Testis (tissue), 3 donors: ENCODE measurements around the gene DNASE2. TPM values are rescaled to one million over a fixed set of nuclear protein-coding genes. Genes with fewer than 3 reads are reported as not detected.
A peak's percentile ranks its signal among the peaks of the same experiment; 100 is the strongest.

Experiments used
- DNase-seq: peaks from one replicate; pipeline ENCODE4 v3.0.0-alpha.2; 2019
- H3K27ac ChIP-seq, 2 donors: fragments of 200-600 bp; sonication (generic); one replicate each; pipeline ENCODE4 v1.5.1; 2019
- H3K27me3 ChIP-seq: fragments of 200-600 bp; sonication (generic); one replicate; pipeline ENCODE4 v1.5.1; 2019
- H3K36me3 ChIP-seq: fragments of 200-600 bp; sonication (generic); one replicate; pipeline ENCODE4 v1.5.1; 2017; ENCODE audit warnings: low read depth; ENCODE audit errors: missing control alignments
- H3K4me1 ChIP-seq: fragments of 200-600 bp; sonication (generic); one replicate; pipeline ENCODE4 v1.5.1; 2019
- H3K4me3 ChIP-seq, 2 donors: fragments of 200-600 bp; sonication (generic); one replicate each; pipeline ENCODE4 v1.5.1; 2017 to 2019
- H3K9me3 ChIP-seq: fragments of 200-600 bp; sonication (generic); one replicate; pipeline ENCODE4 v1.5.1; 2017
- CTCF ChIP-seq, 3 experiments: fragments of 450-650 bp in 2 of 3; fragments of 200-600 bp in 1 of 3; sonication (generic) in 1 of 3; IDR thresholded peaks; one replicate each; pipeline ENCODE4 v1.5.1; 2016 to 2019; ENCODE audit warnings: antibody characterized with exemption in 3 of 3, mild to moderate bottlenecking in 2 of 3, moderate library complexity in 1 of 3
- POLR2A ChIP-seq: fragments of 450-650 bp; IDR thresholded peaks from one replicate; pipeline ENCODE4 v1.6.1; 2017; ENCODE audit warnings: antibody characterized with exemption, mild to moderate bottlenecking, moderate library complexity
- WGBS, 2 donors: methylation state at CpG; one replicate each; pipeline ENCODE4 v1.1.5; 2018; 5-methylcytosine and 5-hydroxymethylcytosine counted together
- intact Hi-C: fragments of 100-400 bp; cut with DNase I; formaldehyde crosslinking; loops from one replicate; pipeline ENCODE4 v1.15.1; 2023; ENCODE audit warnings: low total_unique reads
- polyA plus RNA-seq: library from polyadenylated mRNA; stranded (reverse); fragments of 350-450 nt; fragmentation: Illumina TruSeq; extraction: RNeasy Lipid Tissue Mini Kit (QIAGEN cat#74804); gene quantifications from one replicate; pipeline ENCODE4 v1.2.3, GENCODE V29; 2014; ENCODE audit warnings: low read depth, low replicate concordance; ENCODE audit not compliant: insufficient read depth
- total RNA-seq, 2 donors: library from RNA; depleted of rRNA; stranded (reverse); fragments of >200 nt; gene quantifications; one replicate each; pipeline ENCODE4 v1.2.3, GENCODE V29; 2016

Gene DNASE2
- total and polyA plus RNA-seq, 3 donors from 2014 or later = 9.0 to 17.7 (median 17.4) TPM

GRCh38 chr19:12873891-12874745 is 7.1 kb downstream of the DNASE2 start:
- Histone ChIP-seq H3K4me1 (no peaks in the 10 kb centered on the region), H3K27ac (no peak overlapping the region), H3K36me3 (no peaks in the 10 kb centered on the region), H3K4me3 (peak overlapping the region; percentile 15 to 36), H3K27me3 (no peaks in the 10 kb centered on the region), H3K9me3 (no peaks in the 10 kb centered on the region)
- 86 to 90% methylated on average over 2 to 82 of the region's 86 CpGs for WGBS, 2 donors
- DNase-seq = no peak
- no peak for TF ChIP-seq POLR2A
- TF ChIP-seq CTCF (IDR thresholded peaks at IDR 0.05) = no peak
- intact Hi-C loops = no loop called here

GRCh38 chr19:12872941-12873890 is 8.0 kb downstream of the DNASE2 start:
- TF ChIP-seq POLR2A (no peak), CTCF (IDR thresholded peaks at IDR 0.05) (no peak)
- 18 to 63% methylated on average over 34 to 70 of the region's 70 CpGs for WGBS, 2 donors
- no peaks in the 10 kb centered on the region for H3K36me3 ChIP-seq
- H3K27ac ChIP-seq = no peak overlapping the region
- DNase-seq = peak; percentile 80
- H3K4me1 ChIP-seq = no peaks in the 10 kb centered on the region
- H3K9me3 ChIP-seq = no peaks in the 10 kb centered on the region
- no peaks in the 10 kb centered on the region for H3K27me3 ChIP-seq
- intact Hi-C loops = no loop called here
- peak overlapping the region; percentile 15 to 36 for H3K4me3 ChIP-seq

- DNase-seq = no peak
- Histone ChIP-seq H3K27me3 (no peaks in the 10 kb centered on the region), H3K36me3 (no peaks in the 10 kb centered on the region), H3K4me1 (no peaks in the 10 kb centered on the region), H3K27ac (no peak overlapping the region), H3K9me3 (no peaks in the 10 kb centered on the region), H3K4me3 (no peak overlapping the region)
- TF ChIP-seq CTCF (IDR thresholded peaks at IDR 0.05) (no peak), POLR2A (no peak)
- intact Hi-C loops = no loop called here
- WGBS, 2 donors = 57 to 72% methylated on average over 5 of the region's 5 CpGs
Observed at GRCh38 chr19:12872255-12872654, 9.0 kb downstream of the DNASE2 start.

- DNase-seq = no peak
- no peaks in the 10 kb centered on the region for H3K27me3 ChIP-seq
- H3K27ac ChIP-seq = no peak overlapping the region
- no peaks in the 10 kb centered on the region for H3K4me1 ChIP-seq
- H3K36me3 ChIP-seq = no peaks in the 10 kb centered on the region
- H3K4me3 ChIP-seq = no peak overlapping the region
- WGBS, 2 donors = 59 to 68% methylated on average over 3 of the region's 3 CpGs
- H3K9me3 ChIP-seq = no peaks in the 10 kb centered on the region
- no peak for TF ChIP-seq CTCF (IDR thresholded peaks at IDR 0.05)
- TF ChIP-seq POLR2A = no peak
- intact Hi-C loops = no loop called here
Observed at GRCh38 chr19:12871681-12872080, 9.6 kb downstream of the DNASE2 start.
